HG02938 (cell line): ENCODE data around the gene SIL1.

Experiments
- ATAC-seq: cut with Tn5 transposase; IDR thresholded peaks from one replicate; pipeline ENCODE4 v1.9.1; 2021; ENCODE audit warnings: mild to moderate bottlenecking, moderate library complexity; ENCODE audit not compliant: unreplicated experiment

The SIL1 gene

GRCh38 chr5:138898742-138899141 lies 299.4 kb downstream of the SIL1 start:
- ATAC-seq, result no peak

DNA sequence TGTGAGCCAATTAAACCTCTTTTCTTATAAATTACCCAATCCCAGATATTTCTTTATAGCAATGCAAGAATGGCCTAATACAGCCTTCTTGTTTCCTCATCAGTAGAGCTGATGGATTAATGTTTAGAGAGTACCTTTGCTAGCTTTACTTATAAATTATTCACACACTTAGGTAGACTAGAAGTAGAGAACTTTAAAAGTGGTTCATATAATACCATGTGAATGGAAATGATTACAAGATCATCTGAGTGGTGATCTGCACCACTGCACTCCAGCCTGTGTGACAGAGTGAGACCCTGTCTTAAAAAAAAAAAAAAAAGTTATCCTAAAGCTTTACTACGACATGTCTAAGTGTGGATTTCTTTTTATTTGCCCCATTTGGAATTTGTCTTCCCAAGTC lies 299.9 kb downstream of the SIL1 start:
- no peak for ATAC-seq
